ENCODE measurements around the gene LCN6. TPM values are rescaled to one million over a fixed set of nuclear protein-coding genes. Genes with fewer than 3 reads are reported as not detected.
A peak's percentile ranks its signal among the peaks of the same experiment; 100 is the strongest.

The LCN6 gene
- total and polyA plus RNA-seq, 2 of the 4 experiments (the other 2 are of a cell fraction): not detected

GRCh38 chr9:136762915-136763648 lies 14.8 kb upstream of the LCN6 start:
- no peaks in the 10 kb centered on the region for H3K9me1 ChIP-seq (ENCODE audit: insufficient read depth, low read length)
- no peak overlapping the region for H2BK120ac ChIP-seq (ENCODE audit: low read depth, low read length)
- no peak overlapping the region for H3K9ac ChIP-seq (ENCODE audit: low read depth, low read length)
- ATAC-seq (ENCODE audit: low read depth) (peak; percentile 59), DNase-seq (no peak)
- no peak overlapping the region for H2AK5ac ChIP-seq (ENCODE audit: low read depth, low read length)
- H2AFZ ChIP-seq (replicated peaks; ENCODE audit: low read length, poor library complexity): peak overlapping the region; percentile 81
- 25% methylated on average over 9 of the region's 37 CpGs; no CpG with 5 or more reads in 1 of the 2 experiments for WGBS, 2 experiments (ENCODE audit: extremely low coverage in 2 of 2, insufficient read length in 1 of 2)
- no peak overlapping the region for H2BK15ac ChIP-seq (ENCODE audit: low read depth, low read length)
- no peak overlapping the region for H3K18ac ChIP-seq (ENCODE audit: low read depth, low read length)
- no peak overlapping the region for H4K5ac ChIP-seq (ENCODE audit: low read depth, low read length)
- ChIA-PET POLR2A (ENCODE audit: unreplicated experiment) (no interaction called here), CTCF (no interaction called here)
- no peaks in the 10 kb centered on the region for H3K79me1 ChIP-seq (ENCODE audit: low read depth in 1 of 2, low read length in 2 of 2)
- no peak overlapping the region for H3K14ac ChIP-seq (replicated peaks; ENCODE audit: low read depth, low read length)
- H3K56ac ChIP-seq (ENCODE audit: extremely low read depth, insufficient read depth, low read length): no peak overlapping the region
- TF ChIP-seq FOS (IDR thresholded peaks at IDR 0.05; ENCODE audit: low read depth, low read length): no peak
- TF ChIP-seq RCOR1 (IDR thresholded peaks at IDR 0.05; ENCODE audit: insufficient replicate concordance, low read length): no peak
- no peak for TF ChIP-seq RAD21 (IDR thresholded peaks at IDR 0.05; ENCODE audit: low read length)
- TF ChIP-seq RFX5 (IDR thresholded peaks at IDR 0.05; ENCODE audit: low read depth, low read length): no peak
- no peak for TF ChIP-seq CHD1 (IDR thresholded peaks at IDR 0.05; ENCODE audit: low read depth, low read length)
- TF ChIP-seq USF2 (IDR thresholded peaks at IDR 0.05; ENCODE audit: low read depth, low read length): no peak
- TF ChIP-seq MAZ (IDR thresholded peaks at IDR 0.05; ENCODE audit: borderline replicate concordance, low read depth, low read length): no peak
- no peak for TF ChIP-seq MAFK (IDR thresholded peaks at IDR 0.05; ENCODE audit: low read depth, low read length)
- TF ChIP-seq MXI1 (IDR thresholded peaks at IDR 0.05; ENCODE audit: borderline replicate concordance, low read depth, low read length): no peak
- TF ChIP-seq CTCF (conservative IDR thresholded peaks at IDR 0.05; ENCODE audit: low read depth, low read length): no peak
- TF ChIP-seq BHLHE40 (IDR thresholded peaks at IDR 0.05; ENCODE audit: low read depth, low read length): no peak
- TF ChIP-seq CEBPB (IDR thresholded peaks at IDR 0.05; ENCODE audit: low read depth, low read length): no peak
- TF ChIP-seq NFE2L2 (IDR thresholded peaks at IDR 0.05; ENCODE audit: low read depth, low read length): no peak
- no peak for TF ChIP-seq POLR2A (IDR thresholded peaks at IDR 0.05; ENCODE audit: low read depth, low read length)
- TF ChIP-seq ELK1 (IDR thresholded peaks at IDR 0.05; ENCODE audit: borderline replicate concordance, low read depth, low read length): no peak
- TF ChIP-seq SMC3 (IDR thresholded peaks at IDR 0.05; ENCODE audit: low read depth, low read length): no peak
- no peak overlapping the region for H4K8ac ChIP-seq (ENCODE audit: low read depth in 2 of 2, low read length in 2 of 2)
- intact Hi-C loops (cut with micrococcal nuclease) (no loop called here), in situ Hi-C loops (cut with MboI; ENCODE audit: low sequenced_read_pairs) (no loop called here), dilution Hi-C loops (cut with HindIII; ENCODE audit: low sequenced_read_pairs, unreplicated experiment) (no loop called here)
- H3K23ac ChIP-seq (ENCODE audit: low read depth, low read length): no peak overlapping the region
- peaks cover 6% of the 10 kb centered on the region for H3K27me3 ChIP-seq (ENCODE audit: control insufficient read depth, insufficient read depth, low read length)
- H3K4me2 ChIP-seq (ENCODE audit: low read depth, low read length): no peak overlapping the region
- no peaks in the 10 kb centered on the region for H4K20me1 ChIP-seq (ENCODE audit: insufficient read depth, low read length)
- H4K91ac ChIP-seq (ENCODE audit: insufficient read depth, low read depth, low read length): no peak overlapping the region
- no peak overlapping the region for H3K27ac ChIP-seq (ENCODE audit: insufficient read depth, low read length)
- H3K9me3 ChIP-seq (ENCODE audit: control insufficient read depth, insufficient read depth, low read length): no peaks in the 10 kb centered on the region
- no peaks in the 10 kb centered on the region for H3K36me3 ChIP-seq (ENCODE audit: control insufficient read depth, insufficient read depth, low read length)
- H2BK5ac ChIP-seq (ENCODE audit: low read depth, low read length, poor library complexity, severe bottlenecking): no peak overlapping the region
- H3K4me1 ChIP-seq (ENCODE audit: control insufficient read depth, insufficient read depth, low read length): no peaks in the 10 kb centered on the region
- H2AK9ac ChIP-seq (replicated peaks; ENCODE audit: low read depth, low read length, poor library complexity): no peak overlapping the region
- H3K4me3 ChIP-seq (ENCODE audit: insufficient read depth, low read depth, low read length): no peak overlapping the region
- BruUV-seq (replicated peaks): no TSS peak
- no peak overlapping the region for H2BK20ac ChIP-seq (ENCODE audit: low read depth, low read length)
- no peak overlapping the region for H3K4ac ChIP-seq (ENCODE audit: low read depth, low read length)

Data from IMR-90 (cell line).